HepG2 (cell line): ENCODE data around the gene FCHO2. TPM values are rescaled to one million over a fixed set of nuclear protein-coding genes. Genes with fewer than 3 reads are reported as not detected.

Source experiments
- DMAP1 ChIP-seq: IDR thresholded peaks from 2 replicates; pipeline ENCODE4 v1.6.1; 2016
- DR1 ChIP-seq: sonication (generic); formaldehyde crosslinking; IDR thresholded peaks from 2 replicates; pipeline ENCODE4 v1.8.0; 2021; ENCODE audit warnings: mild to moderate bottlenecking, missing genetic modification reagents, inconsistent platforms
- MIER2 ChIP-seq: IDR thresholded peaks from 2 replicates; pipeline ENCODE4 v1.6.1; 2016; ENCODE audit warnings: missing biosample characterization, missing genetic modification reagents
- NR2F6 ChIP-seq, 2 experiments: IDR thresholded peaks; 2 replicates each; pipeline ENCODE4 v1.6.1; 2016; ENCODE audit warnings: antibody characterized with exemption in 1 of 2, mild to moderate bottlenecking in 1 of 2
- SMAD1 ChIP-seq: sonication (generic); formaldehyde crosslinking; IDR thresholded peaks from 2 replicates; pipeline ENCODE4 v1.4.0; 2020; ENCODE audit warnings: missing genetic modification reagents, low read depth, mild to moderate bottlenecking, borderline replicate concordance
- ZMYM2 ChIP-seq: sonication (generic); formaldehyde crosslinking; IDR thresholded peaks from 2 replicates; pipeline ENCODE4 v1.8.0; 2022; ENCODE audit warnings: mild to moderate bottlenecking, missing genetic modification reagents
- ZNF235 ChIP-seq: sonication (generic); formaldehyde crosslinking; IDR thresholded peaks from 2 replicates; pipeline ENCODE4 v1.8.1; 2023; ENCODE audit warnings: mild to moderate bottlenecking, missing genetic modification reagents, borderline replicate concordance
- ZNF44 ChIP-seq: sonication (generic); formaldehyde crosslinking; IDR thresholded peaks from 2 replicates; pipeline ENCODE4 v1.5.1; 2020; ENCODE audit warnings: mild to moderate bottlenecking, missing genetic modification reagents
- ZNF709 ChIP-seq: sonication (generic); formaldehyde crosslinking; IDR thresholded peaks from 2 replicates; pipeline ENCODE4 v1.5.0; 2020; ENCODE audit warnings: mild to moderate bottlenecking, missing genetic modification reagents
- ZNF83 ChIP-seq: sonication (generic); formaldehyde crosslinking; IDR thresholded peaks from 2 replicates; pipeline ENCODE4 v1.4.0; 2020; ENCODE audit warnings: missing genetic modification reagents, mild to moderate bottlenecking, borderline replicate concordance
- polyA plus RNA-seq, 8 experiments: library from polyadenylated mRNA; depleted of rRNA in 3 of 8; stranded (reverse) in 7 of 8; unstranded in 1 of 8; fragments of >200 nt; fragmentation: Illumina TruSeq in 4 of 8; extraction: Trizol in 4 of 8; gene quantifications; 2 replicates each; pipeline versions ENCODE4 v1.2.1 to v1.2.3, GENCODE V29; 2011 to 2016; ENCODE audit warnings: low read depth in 4 of 8, missing spikeins in 1 of 8, mixed read lengths in 1 of 8; ENCODE audit not compliant: insufficient read depth in 1 of 8
- total RNA-seq, 5 experiments: library from RNA; depleted of rRNA; stranded (reverse); fragments of >200 nt; fragmentation: Illumina TruSeq; extraction: Trizol; gene quantifications; 2 replicates each; pipeline ENCODE4 v1.2.3, GENCODE V29; 2016; ENCODE audit warnings: low read depth in 1 of 5
- TF ChIP-seq, protein P1 (sequence below), 2 experiments: fragments of 450-650 bp in 1 of 2; sonication (generic) in 1 of 2; formaldehyde crosslinking in 1 of 2; IDR thresholded peaks; 2 replicates each; pipeline versions ENCODE4 v1.6.1 to v1.8.0; 2016 to 2022; ENCODE audit warnings: antibody characterized with exemption in 1 of 2, mild to moderate bottlenecking in 1 of 2, missing genetic modification reagents in 1 of 2
- TF ChIP-seq, protein P2 (sequence below): sonication (generic); formaldehyde crosslinking; IDR thresholded peaks from 2 replicates; pipeline ENCODE4 v1.4.0; 2020; ENCODE audit warnings: mild to moderate bottlenecking, missing genetic modification reagents
- TF ChIP-seq, protein P3 (sequence below): sonication (generic); formaldehyde crosslinking; IDR thresholded peaks from 2 replicates; pipeline ENCODE4 v1.5.0; 2020; ENCODE audit warnings: mild to moderate bottlenecking, missing genetic modification reagents
- TF ChIP-seq, protein P4 (sequence below): sonication (generic); formaldehyde crosslinking; IDR thresholded peaks from 2 replicates; pipeline ENCODE4 v1.8.0; 2022; ENCODE audit warnings: missing genetic modification reagents, low read depth, mild to moderate bottlenecking, borderline replicate concordance
- TF ChIP-seq, protein P5 (sequence below): sonication (generic); formaldehyde crosslinking; IDR thresholded peaks from 2 replicates; pipeline ENCODE4 v1.4.0; 2020; ENCODE audit warnings: missing genetic modification reagents

The FCHO2 gene
- total and polyA plus RNA-seq, 2 of the 13 experiments (the other 11 are each of a cell fraction or from before 2014, with no cell fraction given) = 11.6 to 17.3 TPM

DNA sequence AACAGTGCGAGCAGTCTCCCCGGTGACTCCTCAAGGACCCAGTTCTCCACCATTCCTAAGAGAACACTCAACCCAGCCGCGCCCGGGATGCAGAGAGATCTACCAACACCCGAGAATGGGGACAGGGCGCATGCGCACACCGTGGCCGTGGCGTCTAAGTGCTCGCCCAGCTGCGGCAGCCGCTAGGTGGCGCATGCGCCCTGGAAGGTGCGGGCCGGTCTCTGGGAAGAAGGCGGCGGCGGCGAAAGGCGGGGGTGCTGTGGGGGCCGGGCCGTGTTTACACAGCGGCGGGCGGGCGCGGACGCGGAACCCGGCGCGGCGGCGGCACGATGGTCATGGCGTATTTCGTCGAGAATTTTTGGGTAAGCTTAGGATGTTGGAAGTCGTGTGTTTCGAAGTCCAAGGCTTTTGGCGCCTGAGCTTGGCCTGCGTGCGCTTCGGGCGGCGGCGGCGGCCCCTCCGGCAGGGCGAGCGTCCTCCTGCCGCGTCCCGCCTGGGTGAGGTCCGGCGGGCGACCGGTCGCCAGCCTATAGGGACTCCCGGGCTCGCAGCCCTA lies at the start of gene FCHO2 (continued):
- TF ChIP-seq, protein P1, sequence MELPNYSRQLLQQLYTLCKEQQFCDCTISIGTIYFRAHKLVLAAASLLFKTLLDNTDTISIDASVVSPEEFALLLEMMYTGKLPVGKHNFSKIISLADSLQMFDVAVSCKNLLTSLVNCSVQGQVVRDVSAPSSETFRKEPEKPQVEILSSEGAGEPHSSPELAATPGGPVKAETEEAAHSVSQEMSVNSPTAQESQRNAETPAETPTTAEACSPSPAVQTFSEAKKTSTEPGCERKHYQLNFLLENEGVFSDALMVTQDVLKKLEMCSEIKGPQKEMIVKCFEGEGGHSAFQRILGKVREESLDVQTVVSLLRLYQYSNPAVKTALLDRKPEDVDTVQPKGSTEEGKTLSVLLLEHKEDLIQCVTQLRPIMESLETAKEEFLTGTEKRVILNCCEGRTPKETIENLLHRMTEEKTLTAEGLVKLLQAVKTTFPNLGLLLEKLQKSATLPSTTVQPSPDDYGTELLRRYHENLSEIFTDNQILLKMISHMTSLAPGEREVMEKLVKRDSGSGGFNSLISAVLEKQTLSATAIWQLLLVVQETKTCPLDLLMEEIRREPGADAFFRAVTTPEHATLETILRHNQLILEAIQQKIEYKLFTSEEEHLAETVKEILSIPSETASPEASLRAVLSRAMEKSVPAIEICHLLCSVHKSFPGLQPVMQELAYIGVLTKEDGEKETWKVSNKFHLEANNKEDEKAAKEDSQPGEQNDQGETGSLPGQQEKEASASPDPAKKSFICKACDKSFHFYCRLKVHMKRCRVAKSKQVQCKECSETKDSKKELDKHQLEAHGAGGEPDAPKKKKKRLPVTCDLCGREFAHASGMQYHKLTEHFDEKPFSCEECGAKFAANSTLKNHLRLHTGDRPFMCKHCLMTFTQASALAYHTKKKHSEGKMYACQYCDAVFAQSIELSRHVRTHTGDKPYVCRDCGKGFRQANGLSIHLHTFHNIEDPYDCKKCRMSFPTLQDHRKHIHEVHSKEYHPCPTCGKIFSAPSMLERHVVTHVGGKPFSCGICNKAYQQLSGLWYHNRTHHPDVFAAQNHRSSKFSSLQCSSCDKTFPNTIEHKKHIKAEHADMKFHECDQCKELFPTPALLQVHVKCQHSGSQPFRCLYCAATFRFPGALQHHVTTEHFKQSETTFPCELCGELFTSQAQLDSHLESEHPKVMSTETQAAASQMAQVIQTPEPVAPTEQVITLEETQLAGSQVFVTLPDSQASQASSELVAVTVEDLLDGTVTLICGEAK (IDR thresholded peaks at IDR 0.05) = no peak
- TF ChIP-seq, protein P1 (CRISPR knock-in tag; IDR thresholded peaks at IDR 0.05) = no peak
- TF ChIP-seq, protein P2, sequence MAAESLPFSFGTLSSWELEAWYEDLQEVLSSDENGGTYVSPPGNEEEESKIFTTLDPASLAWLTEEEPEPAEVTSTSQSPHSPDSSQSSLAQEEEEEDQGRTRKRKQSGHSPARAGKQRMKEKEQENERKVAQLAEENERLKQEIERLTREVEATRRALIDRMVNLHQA (CRISPR knock-in tag) = no peak
- TF ChIP-seq DR1 = peak; percentile 27; the same call in 1 of the 2 replicates
- TF ChIP-seq SMAD1 (CRISPR knock-in tag) = no peak
- no peak for TF ChIP-seq ZNF44 (CRISPR knock-in tag)
- no peak for TF ChIP-seq ZNF83 (CRISPR knock-in tag)
- TF ChIP-seq NR2F6 (IDR thresholded peaks at IDR 0.05) = no peak
- no peak for TF ChIP-seq NR2F6 (CRISPR knock-in tag; IDR thresholded peaks at IDR 0.05)
- TF ChIP-seq, protein P3, sequence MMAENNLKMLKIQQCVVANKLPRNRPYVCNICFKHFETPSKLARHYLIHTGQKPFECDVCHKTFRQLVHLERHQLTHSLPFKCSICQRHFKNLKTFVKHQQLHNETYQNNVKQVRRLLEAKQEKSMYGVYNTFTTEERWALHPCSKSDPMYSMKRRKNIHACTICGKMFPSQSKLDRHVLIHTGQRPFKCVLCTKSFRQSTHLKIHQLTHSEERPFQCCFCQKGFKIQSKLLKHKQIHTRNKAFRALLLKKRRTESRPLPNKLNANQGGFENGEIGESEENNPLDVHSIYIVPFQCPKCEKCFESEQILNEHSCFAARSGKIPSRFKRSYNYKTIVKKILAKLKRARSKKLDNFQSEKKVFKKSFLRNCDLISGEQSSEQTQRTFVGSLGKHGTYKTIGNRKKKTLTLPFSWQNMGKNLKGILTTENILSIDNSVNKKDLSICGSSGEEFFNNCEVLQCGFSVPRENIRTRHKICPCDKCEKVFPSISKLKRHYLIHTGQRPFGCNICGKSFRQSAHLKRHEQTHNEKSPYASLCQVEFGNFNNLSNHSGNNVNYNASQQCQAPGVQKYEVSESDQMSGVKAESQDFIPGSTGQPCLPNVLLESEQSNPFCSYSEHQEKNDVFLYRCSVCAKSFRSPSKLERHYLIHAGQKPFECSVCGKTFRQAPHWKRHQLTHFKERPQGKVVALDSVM (CRISPR knock-in tag) = no peak; the same call in 1 of the 2 replicates
- 0 out of 2 replicates have a peak, but pooled peaks have one; percentile 23 for TF ChIP-seq MIER2 (CRISPR knock-in tag)
- peak; percentile 42 for TF ChIP-seq ZNF709 (CRISPR knock-in tag)
- TF ChIP-seq, protein P4, sequence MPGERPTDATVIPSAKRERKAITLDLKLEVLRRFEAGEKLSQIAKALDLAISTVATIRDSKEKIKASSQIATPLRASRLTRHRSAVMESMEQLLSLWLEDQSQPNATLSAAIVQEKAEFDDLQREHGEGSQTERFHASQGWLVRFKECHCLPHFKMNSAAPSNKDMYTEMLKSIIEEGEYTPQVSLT (CRISPR knock-in tag) = no peak
- TF ChIP-seq DMAP1 (CRISPR knock-in tag) = peak; percentile 16; the same call in 1 of the 2 replicates
- TF ChIP-seq, protein P5, sequence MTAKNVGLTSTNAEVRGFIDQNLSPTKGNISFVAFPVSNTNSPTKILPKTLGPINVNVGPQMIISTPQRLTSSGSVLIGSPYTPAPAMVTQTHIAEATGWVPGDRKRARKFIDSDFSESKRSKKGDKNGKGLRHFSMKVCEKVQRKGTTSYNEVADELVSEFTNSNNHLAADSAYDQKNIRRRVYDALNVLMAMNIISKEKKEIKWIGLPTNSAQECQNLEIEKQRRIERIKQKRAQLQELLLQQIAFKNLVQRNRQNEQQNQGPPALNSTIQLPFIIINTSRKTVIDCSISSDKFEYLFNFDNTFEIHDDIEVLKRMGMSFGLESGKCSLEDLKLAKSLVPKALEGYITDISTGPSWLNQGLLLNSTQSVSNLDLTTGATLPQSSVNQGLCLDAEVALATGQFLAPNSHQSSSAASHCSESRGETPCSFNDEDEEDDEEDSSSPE = peak; percentile 79
- 0 out of 2 replicates have a peak, but pooled peaks have one; percentile 17 for TF ChIP-seq ZMYM2 (CRISPR knock-in tag)
- TF ChIP-seq ZNF235 (CRISPR knock-in tag) = 0 out of 2 replicates have a peak, but pooled peaks have one; percentile 13
